ENCODE data around the gene SSMEM1. TPM values are rescaled to one million over a fixed set of nuclear protein-coding genes. Genes with fewer than 3 reads are reported as not detected.

SSMEM1 gene
- total and polyA plus RNA-seq, 2 of the 4 experiments (the other 2 are of a cell fraction), result 0.07 TPM; not detected in 1

- intact Hi-C loops (cut with micrococcal nuclease), result no loop called here
- no peak overlapping the region for H2BK15ac ChIP-seq (ENCODE audit: low read depth, low read length)
- H3K9ac ChIP-seq (ENCODE audit: low read depth, low read length), result no peak overlapping the region
These were observed 24.5 kb downstream of the SSMEM1 start for GRCh38 chr7:130232209-130232608.

More at GRCh38 chr7:130232209-130232608, 24.5 kb downstream of the SSMEM1 start:
- Histone ChIP-seq H2BK120ac (ENCODE audit: low read depth, low read length) (no peak overlapping the region), H3K9me3 (ENCODE audit: control insufficient read depth, insufficient read depth, low read length) (no peaks in the 10 kb centered on the region), H4K8ac (ENCODE audit: low read depth in 2 of 2, low read length in 2 of 2) (no peak overlapping the region), H2BK5ac (ENCODE audit: low read depth, low read length, poor library complexity, severe bottlenecking) (no peak overlapping the region), H3K56ac (ENCODE audit: extremely low read depth, insufficient read depth, low read length) (no peak overlapping the region), H3K36me3 (ENCODE audit: control insufficient read depth, insufficient read depth, low read length) (no peaks in the 10 kb centered on the region), H4K5ac (ENCODE audit: low read depth, low read length) (no peak overlapping the region), H3K4me1 (ENCODE audit: control insufficient read depth, insufficient read depth, low read length) (no peaks in the 10 kb centered on the region), H3K4ac (ENCODE audit: low read depth, low read length) (no peak overlapping the region), H2BK20ac (ENCODE audit: low read depth, low read length) (no peak overlapping the region), H4K20me1 (ENCODE audit: insufficient read depth, low read length) (no peaks in the 10 kb centered on the region), H2AK5ac (ENCODE audit: low read depth, low read length) (no peak overlapping the region), H2AK9ac (replicated peaks; ENCODE audit: low read depth, low read length, poor library complexity) (no peak overlapping the region), H3K4me2 (ENCODE audit: low read depth, low read length) (no peak overlapping the region), H3K9me1 (ENCODE audit: insufficient read depth, low read length) (no peaks in the 10 kb centered on the region), H2AFZ (replicated peaks; ENCODE audit: low read length, poor library complexity) (no peak overlapping the region), H3K27me3 (ENCODE audit: control insufficient read depth, insufficient read depth, low read length) (peaks cover 2% of the 10 kb centered on the region; the same call in 1 of the 2 replicates), H3K79me1 (ENCODE audit: low read depth in 1 of 2, low read length in 2 of 2) (no peaks in the 10 kb centered on the region), H3K27ac (ENCODE audit: insufficient read depth, low read length) (no peak overlapping the region), H3K14ac (replicated peaks; ENCODE audit: low read depth, low read length) (no peak overlapping the region), H3K18ac (ENCODE audit: low read depth, low read length) (no peak overlapping the region), H3K23ac (ENCODE audit: low read depth, low read length) (no peak overlapping the region), H4K91ac (ENCODE audit: insufficient read depth, low read depth, low read length) (no peak overlapping the region), H3K4me3 (ENCODE audit: insufficient read depth, low read depth, low read length) (no peak overlapping the region)
- ChIA-PET POLR2A (ENCODE audit: unreplicated experiment) (no interaction called here), CTCF (no interaction called here)
- in situ Hi-C loops (cut with MboI; ENCODE audit: low sequenced_read_pairs) (no loop called here), dilution Hi-C loops (cut with HindIII; ENCODE audit: low sequenced_read_pairs, unreplicated experiment) (no loop called here)
- no TSS peak for BruUV-seq (replicated peaks)
- WGBS, 2 experiments (ENCODE audit: extremely low coverage in 2 of 2, insufficient read length in 1 of 2), result no CpG with 5 or more reads among the region's 2 CpGs
- no peak for TF ChIP-seq CTCF (conservative IDR thresholded peaks at IDR 0.05; ENCODE audit: low read depth, low read length)
- no peak for TF ChIP-seq MAFK (IDR thresholded peaks at IDR 0.05; ENCODE audit: low read depth, low read length)
- TF ChIP-seq SMC3 (IDR thresholded peaks at IDR 0.05; ENCODE audit: low read depth, low read length), result no peak
- TF ChIP-seq FOS (IDR thresholded peaks at IDR 0.05; ENCODE audit: low read depth, low read length), result no peak
- no peak for TF ChIP-seq MAZ (IDR thresholded peaks at IDR 0.05; ENCODE audit: borderline replicate concordance, low read depth, low read length)
- TF ChIP-seq USF2 (IDR thresholded peaks at IDR 0.05; ENCODE audit: low read depth, low read length), result no peak
- no peak for TF ChIP-seq NFE2L2 (IDR thresholded peaks at IDR 0.05; ENCODE audit: low read depth, low read length)
- TF ChIP-seq RAD21 (IDR thresholded peaks at IDR 0.05; ENCODE audit: low read length), result no peak
- TF ChIP-seq CHD1 (IDR thresholded peaks at IDR 0.05; ENCODE audit: low read depth, low read length), result no peak
- TF ChIP-seq ELK1 (IDR thresholded peaks at IDR 0.05; ENCODE audit: borderline replicate concordance, low read depth, low read length), result no peak
- no peak for TF ChIP-seq POLR2A (IDR thresholded peaks at IDR 0.05; ENCODE audit: low read depth, low read length)
- no peak for DNase-seq
- no peak for ATAC-seq (ENCODE audit: low read depth)

All from IMR-90 (cell line).